Measurements from ENCODE around the gene DLGAP4.

Gene DLGAP4

GRCh38 chr20:36485286-36485685, 179.1 kb downstream of the DLGAP4 start:
- TF ChIP-seq CTCF (IDR thresholded peaks at IDR 0.05; ENCODE audit: extremely low read depth, missing control alignments) = no peak

GRCh38 chr20:36487069-36487468, 180.9 kb downstream of the DLGAP4 start:
- DNase-seq (ENCODE audit: low spot score) = no peak

More at GRCh38 chr20:36485286-36485685, 179.1 kb downstream of the DLGAP4 start:
- no peak for DNase-seq (ENCODE audit: low spot score)

GRCh38 chr20:36490191-36490590, 184.1 kb downstream of the DLGAP4 start:
- TF ChIP-seq CTCF (IDR thresholded peaks at IDR 0.05; ENCODE audit: extremely low read depth, missing control alignments) = no peak
- DNase-seq (ENCODE audit: low spot score) = no peak

More at GRCh38 chr20:36487069-36487468, 180.9 kb downstream of the DLGAP4 start:
- TF ChIP-seq CTCF (IDR thresholded peaks at IDR 0.05; ENCODE audit: extremely low read depth, missing control alignments) = no peak

- peak; percentile 72 for DNase-seq (ENCODE audit: low spot score)
- TF ChIP-seq CTCF (IDR thresholded peaks at IDR 0.05; ENCODE audit: extremely low read depth, missing control alignments) = no peak
Measured at GRCh38 chr20:36491901-36492617, 185.9 kb downstream of the DLGAP4 start.

GRCh38 chr20:36493051-36493800, 187.1 kb downstream of the DLGAP4 start:
- DNase-seq (ENCODE audit: low spot score) = no peak
- peak; percentile 21 for TF ChIP-seq CTCF (IDR thresholded peaks at IDR 0.05; ENCODE audit: extremely low read depth, missing control alignments)

GRCh38 chr20:36493801-36494114, 187.6 kb downstream of the DLGAP4 start:
- DNase-seq (ENCODE audit: low spot score) = no peak
- TF ChIP-seq CTCF (IDR thresholded peaks at IDR 0.05; ENCODE audit: extremely low read depth, missing control alignments) = no peak
